ENCODE results near the gene WDR89.

DNA sequence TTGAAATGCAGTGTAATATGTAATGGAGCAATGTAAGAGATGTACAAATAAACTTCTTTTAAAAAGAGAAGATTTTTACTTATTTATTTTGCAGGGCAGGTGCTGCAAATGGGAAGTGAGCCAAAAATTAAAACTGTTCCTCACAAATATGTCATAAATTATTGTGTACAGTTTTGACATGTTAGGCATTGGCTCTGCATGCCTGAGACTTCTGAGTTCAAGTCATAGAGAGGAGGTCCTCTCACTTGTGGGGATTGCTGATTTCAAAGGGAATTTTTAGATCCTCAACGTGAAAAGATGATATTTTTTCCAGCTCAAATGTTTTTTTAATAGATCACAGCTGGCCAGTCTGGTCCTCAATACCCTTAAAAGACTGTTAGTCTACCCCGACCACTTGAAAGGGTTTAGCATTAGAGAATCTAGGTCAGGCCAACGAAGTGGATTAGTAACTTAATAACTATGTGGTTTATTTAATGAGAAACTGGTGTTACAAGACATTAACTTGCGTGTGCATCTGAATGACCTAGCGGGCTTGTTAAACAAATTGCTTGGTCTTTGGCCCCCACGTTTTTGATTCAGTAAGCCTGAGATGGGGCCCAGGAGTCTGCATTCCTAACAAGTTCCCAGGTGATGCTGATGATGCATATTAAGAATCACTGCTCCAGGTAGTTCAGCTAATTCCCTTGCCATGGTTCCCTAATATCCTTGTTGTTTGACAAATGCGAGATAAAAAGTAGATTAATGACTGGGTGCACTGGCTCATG lies 30.9 kb upstream of the WDR89 start:
- no peak for TF ChIP-seq CTCF (conservative IDR thresholded peaks at IDR 0.05)
- TF ChIP-seq EZH2 (IDR thresholded peaks at IDR 0.05; ENCODE audit: low read depth), result no peak

Measured in PC-9 (cell line).